ENCODE data around the gene JUP.

- no peak for TF ChIP-seq CTCF (conservative IDR thresholded peaks at IDR 0.05; ENCODE audit: low read length)
- no peak for TF ChIP-seq EZH2phosphoT487 (IDR thresholded peaks at IDR 0.05; ENCODE audit: borderline replicate concordance, low read depth, low read length)
These were observed 81.1 kb downstream of the JUP start for GRCh38 chr17:41705271-41705991.

Measured in OCI-LY7 (cell line).